ENCODE measurements around the gene HS3ST3A1. TPM values are rescaled to one million over a fixed set of nuclear protein-coding genes. Genes with fewer than 3 reads are reported as not detected.

The HS3ST3A1 gene
- polyA plus RNA-seq, 4 donors = 1.2 to 4.5 (median 2.7) TPM

DNA sequence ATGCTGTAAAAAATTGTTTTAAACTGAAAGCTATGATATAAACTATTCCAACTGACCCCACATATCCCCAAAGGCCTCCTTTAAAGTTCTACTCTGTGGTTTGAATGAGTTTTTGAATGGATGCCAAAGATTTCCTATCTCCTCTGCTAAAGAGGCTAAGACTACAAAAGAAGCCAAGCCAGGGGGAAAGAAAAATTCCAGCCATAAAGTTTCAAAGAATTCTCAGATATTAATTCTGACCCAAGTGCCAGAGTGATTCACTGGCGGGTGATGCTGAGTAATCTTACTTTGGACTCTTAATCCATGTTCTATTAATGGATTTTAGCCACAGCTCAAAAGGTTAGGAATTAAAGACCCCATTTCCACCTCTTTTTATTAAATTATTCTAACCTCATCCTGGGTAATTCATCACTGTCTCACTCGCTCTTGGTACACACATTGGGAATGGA, 60.7 kb downstream of the HS3ST3A1 start:
- DNase-seq (ENCODE audit: low read depth in 4 of 4, low spot score in 3 of 4) = no peak

- DNase-seq (ENCODE audit: low read depth in 4 of 4, low spot score in 3 of 4) = no peak
Measured at GRCh38 chr17:13540546-13540945, 61.2 kb downstream of the HS3ST3A1 start.

GRCh38 chr17:13539421-13539820, 62.3 kb downstream of the HS3ST3A1 start:
- no peak for DNase-seq (ENCODE audit: low read depth in 4 of 4, low spot score in 3 of 4)

- no peak for DNase-seq (ENCODE audit: low read depth in 4 of 4, low spot score in 3 of 4)
Measured at GRCh38 chr17:13538841-13539411, 62.8 kb downstream of the HS3ST3A1 start.

DNA sequence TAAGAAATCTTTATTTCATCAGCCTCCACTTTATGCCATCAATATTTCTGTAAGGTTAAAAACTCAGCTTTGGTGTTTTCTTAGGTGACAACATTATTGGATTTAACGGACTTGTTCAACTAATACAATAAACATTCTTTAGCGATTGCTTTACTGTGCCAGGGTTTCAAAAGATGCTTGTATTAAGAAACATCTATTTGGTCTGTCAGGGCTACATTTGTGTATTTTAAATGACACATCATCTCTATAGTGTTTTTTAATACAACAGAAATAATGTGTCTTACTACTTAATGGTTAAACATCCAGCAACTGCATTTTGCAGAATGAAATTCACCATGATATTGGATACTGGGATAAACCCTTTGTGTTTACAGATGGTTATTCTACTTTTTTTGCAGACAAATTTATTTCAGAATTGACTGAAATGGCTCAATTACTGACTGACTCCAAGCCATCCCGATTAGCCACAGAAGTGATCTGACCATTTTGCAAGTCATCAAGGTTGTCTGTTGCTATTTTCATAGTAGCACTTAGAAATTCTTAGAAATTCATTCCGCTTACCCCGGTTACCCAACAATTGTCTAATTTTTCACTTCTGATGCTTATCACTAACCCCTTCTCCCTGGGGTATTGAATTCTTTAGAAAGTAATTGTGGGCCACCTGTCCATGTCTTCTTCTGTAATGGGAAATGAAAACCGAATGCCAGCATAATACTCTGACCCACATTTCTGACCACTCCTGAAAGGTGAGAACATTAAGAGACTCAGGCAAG, 63.7 kb downstream of the HS3ST3A1 start:
- DNase-seq (ENCODE audit: low read depth in 4 of 4, low spot score in 3 of 4) = no peak

DNA sequence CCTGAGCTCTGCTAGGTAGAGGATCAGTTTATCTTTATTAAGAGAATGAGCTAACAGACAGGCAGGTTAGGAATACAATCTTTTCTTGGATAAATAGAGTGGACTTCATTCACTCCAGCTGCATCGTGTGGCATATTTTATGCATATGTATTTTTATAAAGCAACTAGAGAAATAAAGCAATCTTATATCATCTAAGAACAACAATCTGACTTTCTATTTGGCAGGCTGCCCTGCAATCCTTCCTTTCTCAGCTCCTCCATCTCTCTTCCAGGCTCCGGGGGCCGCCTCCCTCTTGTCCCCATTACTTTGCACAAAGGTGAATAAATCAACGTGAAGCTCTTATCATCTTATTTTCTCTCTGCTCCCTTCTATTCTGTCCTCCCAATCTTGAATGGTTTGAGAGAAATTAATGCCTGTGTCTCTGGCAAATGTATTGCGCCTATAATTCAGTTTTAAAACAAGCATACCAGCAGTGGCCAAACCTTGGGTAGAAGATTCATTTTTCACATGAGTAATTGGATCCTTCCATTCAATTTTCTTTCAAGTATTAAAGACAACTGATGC, 64.5 kb downstream of the HS3ST3A1 start:
- DNase-seq (ENCODE audit: low read depth in 4 of 4, low spot score in 3 of 4) = no peak

DNA sequence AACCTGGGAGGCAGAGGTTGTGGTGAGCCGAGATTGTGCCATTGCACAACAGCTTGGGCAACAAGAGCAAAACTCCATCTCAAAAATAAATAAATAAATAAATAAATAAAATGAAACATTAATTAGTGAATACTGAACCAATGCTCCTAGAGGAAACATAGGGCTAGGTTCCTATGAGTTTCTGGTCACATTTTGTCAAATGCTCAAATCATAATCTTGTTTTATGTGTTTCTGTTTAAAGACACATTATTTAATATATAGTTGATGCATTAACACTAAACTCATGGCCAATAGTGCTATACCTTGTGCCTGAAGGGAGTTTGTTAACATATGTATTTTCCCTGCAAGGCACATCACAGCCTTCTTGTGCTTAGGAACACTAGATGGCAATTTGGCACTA, 66.8 kb downstream of the HS3ST3A1 start:
- no peak for DNase-seq (ENCODE audit: low read depth in 4 of 4, low spot score in 3 of 4)

DNA sequence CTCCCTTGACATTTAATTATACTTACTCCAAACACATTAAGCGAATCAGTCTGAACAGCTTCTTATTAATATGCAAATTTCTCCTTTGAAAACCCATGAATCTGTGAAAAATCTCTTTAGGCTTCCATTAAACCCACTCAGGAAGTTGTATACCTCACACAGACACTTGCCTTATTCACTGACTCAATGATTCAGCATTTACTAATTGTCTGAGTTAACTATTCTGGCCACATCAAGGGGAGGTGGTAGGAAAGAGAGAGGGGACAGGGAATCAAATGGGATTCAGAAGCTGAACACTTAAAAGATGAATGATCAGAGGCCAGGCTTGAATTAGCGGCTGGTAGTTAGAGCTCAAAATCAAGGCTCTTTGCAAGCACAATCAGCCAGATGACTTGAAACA, 70.0 kb downstream of the HS3ST3A1 start:
- DNase-seq (ENCODE audit: low read depth in 4 of 4, low spot score in 3 of 4) = no peak

DNA sequence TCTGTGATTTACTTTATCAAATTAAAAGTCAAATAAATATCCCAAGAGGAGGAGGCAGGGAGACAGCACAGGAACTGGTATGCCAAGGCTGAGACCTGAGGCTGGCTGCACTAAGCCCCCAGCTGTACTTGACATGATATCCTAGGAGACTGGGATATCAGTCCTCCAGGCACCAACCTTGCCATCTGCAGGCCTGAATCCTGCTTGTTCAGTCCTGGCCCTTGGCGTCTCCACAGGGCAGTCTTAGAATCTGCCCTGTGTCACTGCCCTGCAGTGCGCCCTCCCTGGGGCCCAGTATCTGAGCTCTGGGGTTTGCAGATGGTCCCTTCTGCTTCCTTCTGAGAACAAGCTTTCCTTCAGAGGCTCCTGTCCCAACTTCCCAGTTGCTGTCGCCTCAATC, 75.9 kb downstream of the HS3ST3A1 start:
- no peak for DNase-seq (ENCODE audit: low read depth in 4 of 4, low spot score in 3 of 4)

- DNase-seq (ENCODE audit: low read depth in 4 of 4, low spot score in 3 of 4) = no peak
Measured at GRCh38 chr17:13523164-13523563, 78.6 kb downstream of the HS3ST3A1 start.

DNA sequence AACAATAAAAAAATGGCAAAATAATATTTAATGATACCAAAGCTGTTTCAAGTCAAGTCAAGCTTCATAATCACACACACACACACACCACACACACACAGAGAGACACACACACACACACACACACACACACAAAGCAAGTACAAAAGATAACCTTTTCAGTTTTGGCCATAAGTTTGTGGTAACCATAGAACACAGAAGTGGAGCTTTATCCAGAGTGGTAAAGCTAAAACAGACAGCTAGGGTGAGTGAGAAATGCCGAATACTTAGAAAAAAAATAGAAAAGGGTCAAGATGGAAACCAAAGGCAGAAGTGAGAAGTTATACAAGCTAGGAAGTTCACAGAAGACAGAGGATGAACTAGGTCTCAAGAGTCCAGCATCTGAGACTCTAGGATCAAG, 79.0 kb downstream of the HS3ST3A1 start:
- no peak for DNase-seq (ENCODE audit: low read depth in 4 of 4, low spot score in 3 of 4)

DNA sequence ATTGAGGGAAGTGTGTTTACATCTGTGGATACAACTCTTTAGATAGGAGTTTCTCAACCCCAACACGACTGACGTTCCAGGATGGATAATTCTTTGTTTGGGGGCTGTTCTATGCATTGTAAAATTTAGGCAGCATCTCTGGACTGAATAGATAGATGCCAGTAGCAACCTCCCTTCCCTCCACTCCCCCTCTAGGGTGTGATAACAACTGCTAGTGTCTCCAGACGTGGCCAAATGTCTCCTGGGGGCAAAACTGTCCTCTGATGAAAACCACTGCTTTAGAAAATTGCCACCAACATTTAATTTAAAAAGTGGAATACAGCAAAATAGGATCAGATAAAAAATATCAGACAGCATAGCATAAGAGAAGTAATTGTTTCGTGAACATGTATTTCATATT, 79.9 kb downstream of the HS3ST3A1 start:
- no peak for DNase-seq (ENCODE audit: low read depth in 4 of 4, low spot score in 3 of 4)

- DNase-seq (ENCODE audit: low read depth in 4 of 4, low spot score in 3 of 4) = no peak
Measured at GRCh38 chr17:13520899-13521572, 80.7 kb downstream of the HS3ST3A1 start.

DNA sequence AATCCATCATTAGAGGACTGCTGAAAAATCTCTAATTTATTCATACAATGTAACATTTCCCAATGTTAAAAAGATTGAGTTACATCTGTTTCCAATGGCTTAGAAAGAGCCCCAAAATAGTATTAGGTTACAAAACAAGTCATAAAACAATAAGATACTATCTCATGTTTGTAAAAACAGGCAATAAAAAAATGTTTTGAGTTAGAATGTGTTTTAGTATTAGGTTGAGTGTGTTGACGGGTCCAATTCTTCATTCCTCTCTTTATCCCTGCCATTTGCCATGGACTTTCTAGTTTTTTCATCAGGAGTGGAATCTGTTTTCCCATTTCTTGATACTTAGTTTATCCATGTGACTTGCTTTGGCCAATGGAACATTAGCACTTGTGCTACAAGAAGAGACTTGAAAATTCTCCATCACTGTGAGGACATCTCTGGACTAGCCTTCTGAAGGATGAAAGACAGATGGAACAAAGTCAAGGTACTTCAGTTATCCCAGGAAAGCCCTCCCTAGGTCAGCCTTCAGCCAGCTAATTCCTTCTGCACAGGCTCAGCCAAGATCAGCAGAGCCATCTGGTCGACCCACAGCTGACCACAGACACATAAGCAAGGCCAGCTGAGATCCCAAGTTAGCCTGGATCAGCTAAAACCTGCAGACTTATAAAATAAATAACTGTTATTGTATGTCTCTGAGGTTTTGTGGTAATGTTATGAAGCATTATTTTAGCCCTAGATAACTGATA, 83.3 kb downstream of the HS3ST3A1 start:
- DNase-seq (ENCODE audit: low read depth in 4 of 4, low spot score in 3 of 4) = no peak

GRCh38 chr17:13513039-13513405, 88.7 kb downstream of the HS3ST3A1 start:
- DNase-seq (ENCODE audit: low read depth in 4 of 4, low spot score in 3 of 4) = no peak

DNA sequence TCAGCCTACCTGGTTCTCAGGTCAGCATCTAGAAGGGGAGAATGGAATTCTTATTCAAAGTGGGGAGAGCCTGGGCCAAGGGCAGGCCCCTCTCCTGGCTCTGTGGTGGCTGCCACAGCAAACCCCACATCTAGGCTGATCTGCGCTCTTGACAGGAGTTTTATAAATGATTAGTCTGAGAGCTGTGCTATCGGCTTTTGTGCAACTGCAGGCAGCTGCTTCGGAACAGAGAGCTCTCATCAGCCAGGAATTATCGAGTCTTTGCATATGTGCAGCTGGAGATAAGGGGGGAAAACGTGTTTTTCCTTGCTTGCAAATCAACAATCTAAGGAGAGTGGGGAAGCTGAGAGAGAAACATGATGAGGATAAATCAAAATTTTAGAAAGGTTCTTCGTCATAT, 91.7 kb downstream of the HS3ST3A1 start:
- no peak for DNase-seq (ENCODE audit: low read depth in 4 of 4, low spot score in 3 of 4)

DNA sequence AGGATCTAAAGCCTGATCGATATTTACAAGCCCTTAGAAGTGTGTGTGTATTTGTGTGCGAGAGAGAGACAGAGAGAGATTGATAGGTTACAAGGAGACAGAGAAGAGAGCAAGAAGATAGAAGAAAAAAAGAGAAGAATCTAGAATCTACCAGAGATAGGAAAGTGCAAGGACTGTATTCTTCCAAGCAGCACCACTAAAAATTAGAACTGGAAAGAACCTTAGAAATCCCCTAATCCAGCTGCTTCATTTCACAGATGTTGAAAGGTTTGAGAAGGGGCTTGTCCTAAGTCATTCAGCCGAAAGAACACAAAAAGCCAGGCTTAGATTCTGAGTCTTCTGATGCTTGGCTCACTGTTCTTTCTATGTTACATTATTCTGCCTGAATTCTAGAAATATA, 92.2 kb downstream of the HS3ST3A1 start:
- peak in 1 of 4 donors; percentile 27 for DNase-seq (ENCODE audit: low read depth in 4 of 4, low spot score in 3 of 4)

GRCh38 chr17:13508896-13509295, 92.8 kb downstream of the HS3ST3A1 start:
- DNase-seq (ENCODE audit: low read depth in 4 of 4, low spot score in 3 of 4) = no peak

- DNase-seq (ENCODE audit: low read depth in 4 of 4, low spot score in 3 of 4) = no peak
Measured at GRCh38 chr17:13503526-13503925, 98.2 kb downstream of the HS3ST3A1 start.

GRCh38 chr17:13502263-13502662, 99.5 kb downstream of the HS3ST3A1 start:
- no peak for DNase-seq (ENCODE audit: low read depth in 4 of 4, low spot score in 3 of 4)

DNA sequence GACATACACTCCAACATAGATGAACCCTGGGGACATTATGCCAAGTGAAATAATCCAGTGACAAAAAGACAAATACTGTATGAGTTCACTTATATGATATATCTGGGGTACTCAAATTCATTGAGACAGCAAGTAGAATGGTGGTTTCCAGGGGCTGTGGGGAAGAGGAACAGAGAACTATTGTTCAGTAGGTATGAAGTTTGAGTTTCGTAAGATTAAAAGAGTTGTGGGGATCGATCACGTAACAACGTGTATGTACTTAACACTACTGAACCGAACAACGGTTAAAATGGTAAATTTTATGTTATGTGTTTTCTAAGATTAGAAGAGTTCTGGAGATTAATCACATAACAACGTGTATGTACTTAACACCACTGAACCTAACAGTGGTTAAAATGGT, 100.8 kb downstream of the HS3ST3A1 start:
- DNase-seq (ENCODE audit: low read depth in 4 of 4, low spot score in 3 of 4) = no peak

All from left renal pelvis (tissue), 4 donors.